ENCODE data around the gene CPNE5. TPM values are rescaled to one million over a fixed set of nuclear protein-coding genes. Genes with fewer than 3 reads are reported as not detected.

CPNE5 gene
- total RNA-seq, 4 donors from 2014 or later = 1.1 to 4.6 (median 2.9) TPM

DNA sequence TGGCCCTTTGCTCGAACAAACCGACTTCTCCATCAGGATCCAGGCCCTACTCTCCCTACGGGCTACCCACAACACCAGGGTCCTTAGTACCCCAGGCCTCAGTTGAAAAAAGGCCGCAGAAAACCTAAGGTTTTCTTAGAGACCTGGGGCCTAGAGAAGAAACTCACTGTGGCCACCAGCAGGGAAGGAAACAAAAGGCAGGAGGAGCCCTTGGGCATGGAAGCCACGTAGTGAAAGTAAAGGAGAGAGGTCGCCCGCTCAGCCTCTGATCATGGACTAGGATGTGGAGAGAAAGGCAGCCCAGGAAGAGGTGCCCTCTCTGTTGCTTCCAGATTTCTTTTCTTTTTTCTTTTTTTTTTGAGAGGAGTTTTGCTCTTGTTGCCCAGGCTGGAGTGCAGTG, 31.5 kb downstream of the CPNE5 start:
- no peak for DNase-seq
- Histone ChIP-seq H3K9me3 (no peaks in the 10 kb centered on the region), H3K27ac (no peak overlapping the region), H3K36me3 (no peaks in the 10 kb centered on the region), H3K27me3 (no peaks in the 10 kb centered on the region), H3K4me1 (no peaks in the 10 kb centered on the region), H3K4me3 (replicated peaks in 1 of 3) (no peak overlapping the region)
- 94 to 98% methylated on average over 7 of the region's 7 CpGs for WGBS, 2 donors
- intact Hi-C loops (cut with DNase I) = no loop called here
- TF ChIP-seq, protein P1, sequence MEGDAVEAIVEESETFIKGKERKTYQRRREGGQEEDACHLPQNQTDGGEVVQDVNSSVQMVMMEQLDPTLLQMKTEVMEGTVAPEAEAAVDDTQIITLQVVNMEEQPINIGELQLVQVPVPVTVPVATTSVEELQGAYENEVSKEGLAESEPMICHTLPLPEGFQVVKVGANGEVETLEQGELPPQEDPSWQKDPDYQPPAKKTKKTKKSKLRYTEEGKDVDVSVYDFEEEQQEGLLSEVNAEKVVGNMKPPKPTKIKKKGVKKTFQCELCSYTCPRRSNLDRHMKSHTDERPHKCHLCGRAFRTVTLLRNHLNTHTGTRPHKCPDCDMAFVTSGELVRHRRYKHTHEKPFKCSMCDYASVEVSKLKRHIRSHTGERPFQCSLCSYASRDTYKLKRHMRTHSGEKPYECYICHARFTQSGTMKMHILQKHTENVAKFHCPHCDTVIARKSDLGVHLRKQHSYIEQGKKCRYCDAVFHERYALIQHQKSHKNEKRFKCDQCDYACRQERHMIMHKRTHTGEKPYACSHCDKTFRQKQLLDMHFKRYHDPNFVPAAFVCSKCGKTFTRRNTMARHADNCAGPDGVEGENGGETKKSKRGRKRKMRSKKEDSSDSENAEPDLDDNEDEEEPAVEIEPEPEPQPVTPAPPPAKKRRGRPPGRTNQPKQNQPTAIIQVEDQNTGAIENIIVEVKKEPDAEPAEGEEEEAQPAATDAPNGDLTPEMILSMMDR (IDR thresholded peaks at IDR 0.05) = no peak
- no peak for TF ChIP-seq POLR2A (IDR thresholded peaks at IDR 0.05)

DNA sequence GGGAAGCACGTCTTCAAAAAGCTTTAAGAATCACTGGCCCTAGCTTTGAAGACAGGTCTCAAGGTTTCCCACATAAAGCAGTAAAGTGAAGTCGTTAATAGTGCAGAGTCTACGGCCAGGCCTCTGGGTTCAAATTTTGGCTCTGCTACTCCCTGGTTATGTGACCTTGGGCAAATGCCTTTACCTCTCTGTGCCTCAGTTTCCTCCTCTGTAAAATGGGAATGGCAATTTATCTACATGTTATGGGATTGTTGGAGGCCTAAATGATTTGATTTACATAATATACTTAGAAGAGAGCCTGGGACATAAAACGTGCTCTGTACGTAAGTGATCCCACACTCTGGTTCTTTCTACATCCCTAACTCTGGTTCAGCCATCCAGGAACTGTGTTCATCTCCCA, 32.1 kb downstream of the CPNE5 start:
- H3K27me3 ChIP-seq = no peaks in the 10 kb centered on the region
- no peak for DNase-seq
- no peaks in the 10 kb centered on the region for H3K9me3 ChIP-seq
- no peak overlapping the region for H3K27ac ChIP-seq
- TF ChIP-seq POLR2A (IDR thresholded peaks at IDR 0.05) = no peak
- TF ChIP-seq, protein P1 (IDR thresholded peaks at IDR 0.05) = no peak
- H3K4me1 ChIP-seq = no peaks in the 10 kb centered on the region
- intact Hi-C loops (cut with DNase I) = no loop called here
- H3K4me3 ChIP-seq (replicated peaks in 1 of 3) = no peak overlapping the region
- H3K36me3 ChIP-seq = no peaks in the 10 kb centered on the region
- 69 to 93% methylated on average over 5 of the region's 5 CpGs for WGBS, 2 donors

DNA sequence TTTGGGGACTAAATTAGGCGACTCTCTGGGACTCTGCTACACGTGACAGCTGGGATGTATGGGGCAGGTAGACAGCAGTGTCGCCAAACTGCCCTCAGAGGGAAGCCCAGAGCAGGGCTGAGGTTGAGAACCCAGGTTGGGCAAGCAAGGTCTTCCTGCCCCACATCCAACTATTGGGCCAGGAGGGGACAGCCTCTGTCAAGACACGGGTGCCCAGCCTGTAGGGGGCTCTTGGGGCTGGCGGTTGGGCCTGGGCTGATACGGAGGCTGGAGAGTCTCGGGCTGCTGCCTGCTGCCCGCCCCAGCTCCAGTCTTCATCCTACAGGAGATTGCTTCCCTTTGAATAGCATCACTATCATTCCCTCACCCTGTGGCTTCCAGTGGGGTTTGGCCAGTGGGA, 33.3 kb downstream of the CPNE5 start:
- 74% methylated on average over 7 to 8 of the region's 8 CpGs for WGBS, 2 donors

DNA sequence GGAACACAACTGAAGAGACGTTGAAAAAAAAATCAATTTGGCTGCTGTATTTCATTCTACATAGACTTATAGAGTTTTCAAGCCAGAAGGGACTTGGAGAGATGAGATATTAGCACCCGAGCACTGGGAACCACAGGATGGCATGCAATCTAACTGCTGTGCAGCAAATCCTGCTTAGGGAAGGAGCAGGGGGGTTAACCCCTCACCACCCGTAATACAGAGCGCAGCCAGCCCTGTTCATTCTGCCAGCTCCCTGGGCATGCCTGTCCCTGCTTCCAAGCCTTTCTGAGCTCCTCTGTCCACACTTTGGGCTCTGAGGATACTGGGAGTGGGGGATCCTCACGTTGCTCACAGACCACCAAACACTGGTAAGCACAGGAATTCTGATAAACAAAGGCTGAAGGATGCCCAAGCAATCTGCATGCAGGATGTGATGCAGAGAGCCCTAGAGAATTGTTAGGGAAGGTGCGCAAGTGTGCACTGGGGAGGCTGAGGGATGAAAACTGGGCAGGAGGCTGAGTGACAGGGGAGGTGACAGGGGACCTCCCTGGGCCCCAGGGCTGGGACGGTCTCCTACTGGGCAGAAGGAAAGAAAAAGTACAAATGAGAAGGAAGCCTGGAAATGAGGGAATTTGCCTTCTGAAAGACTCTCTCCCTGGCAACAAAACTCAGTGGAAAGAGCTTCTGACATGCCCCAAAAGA, 34.0 kb downstream of the CPNE5 start:
- TF ChIP-seq POLR2A (IDR thresholded peaks at IDR 0.05) = no peak
- TF ChIP-seq, protein P1 (IDR thresholded peaks at IDR 0.05) = no peak
- Histone ChIP-seq H3K27ac (no peak overlapping the region), H3K9me3 (no peaks in the 10 kb centered on the region), H3K4me3 (replicated peaks in 1 of 3) (no peak overlapping the region), H3K4me1 (no peaks in the 10 kb centered on the region), H3K27me3 (no peaks in the 10 kb centered on the region), H3K36me3 (no peaks in the 10 kb centered on the region)
- intact Hi-C loops (cut with DNase I) = no loop called here
- 53 to 70% methylated on average over 6 to 7 of the region's 7 CpGs for WGBS, 2 donors
- DNase-seq = no peak

More for the DNA sequence above, 33.3 kb downstream of the CPNE5 start:
- Histone ChIP-seq H3K36me3 (no peaks in the 10 kb centered on the region), H3K4me3 (replicated peaks in 1 of 3) (no peak overlapping the region), H3K9me3 (no peaks in the 10 kb centered on the region), H3K27ac (no peak overlapping the region), H3K4me1 (no peaks in the 10 kb centered on the region), H3K27me3 (no peaks in the 10 kb centered on the region)
- intact Hi-C loops (cut with DNase I) = no loop called here
- no peak for DNase-seq
- no peak for TF ChIP-seq POLR2A (IDR thresholded peaks at IDR 0.05)
- TF ChIP-seq, protein P1 (IDR thresholded peaks at IDR 0.05) = no peak

DNA sequence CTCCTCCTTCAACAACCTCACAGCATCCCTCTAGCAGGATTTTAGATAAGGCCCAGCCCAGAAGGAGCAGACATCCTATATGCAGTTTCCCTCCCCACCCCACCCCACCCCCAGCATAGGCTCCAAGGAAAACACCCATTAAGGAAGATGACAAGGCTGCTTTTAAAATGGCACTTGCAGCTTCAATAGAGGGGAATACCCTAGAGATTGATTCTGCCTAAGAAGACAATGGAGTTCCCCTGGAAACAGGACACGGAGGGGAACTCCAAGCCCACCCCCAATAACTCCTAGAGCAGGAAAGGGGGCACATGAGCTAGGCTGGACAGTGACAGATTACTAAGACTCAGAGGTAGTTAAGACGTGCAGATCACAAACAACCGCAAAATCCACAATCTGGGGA, 34.7 kb downstream of the CPNE5 start:
- intact Hi-C loops (cut with DNase I) = no loop called here
- Histone ChIP-seq H3K4me3 (replicated peaks in 1 of 3) (no peak overlapping the region), H3K9me3 (no peaks in the 10 kb centered on the region), H3K27me3 (no peaks in the 10 kb centered on the region), H3K36me3 (no peaks in the 10 kb centered on the region), H3K27ac (no peak overlapping the region), H3K4me1 (no peaks in the 10 kb centered on the region)
- 64 to 69% methylated on average over 3 of the region's 3 CpGs for WGBS, 2 donors
- TF ChIP-seq, protein P1 (IDR thresholded peaks at IDR 0.05) = no peak
- TF ChIP-seq POLR2A (IDR thresholded peaks at IDR 0.05) = no peak
- DNase-seq = no peak

Data from thyroid gland (tissue), 4 donors.